Left lobe of liver (tissue), 2 donors: ENCODE measurements around the gene SULF2. TPM values are rescaled to one million over a fixed set of nuclear protein-coding genes. Genes with fewer than 3 reads are reported as not detected.
"Not testable (repeated sequence)": the region's sequence is repeated elsewhere in the genome, so short reads cannot be mapped to it uniquely, and the experiment has no call there.

Experiments used
- ATAC-seq: fragments of 200-7000 bp; cut with Tn5 transposase; one replicate; pipeline ENCODE4 v1.9.1; 2020; ENCODE audit warnings: mild to moderate bottlenecking, moderate library complexity
- DNase-seq: peaks from one replicate; pipeline ENCODE4 v3.0.0-alpha.2; 2020; ENCODE audit warnings: low spot score
- total RNA-seq: library from RNA; stranded (reverse); gene quantifications from one replicate; pipeline ENCODE4 v1.2.1, GENCODE V29; 2021
- donor health status: DM: no; HTN: no; CAD: no; lungs with moderate emphysema.
- donor health status: DM: no; HTN: yes; CAD: no.

SULF2 gene
- 110 TPM for total RNA-seq

GRCh38 chr20:47785311-47785853, at the start of gene SULF2:
TSS of gene SULF2 (minus strand) at chr20:47785481. CDS start at chr20:47757363, 28,118 bp downstream.
- ATAC-seq (peak; percentile 67), DNase-seq (peak; percentile 84)

DNA sequence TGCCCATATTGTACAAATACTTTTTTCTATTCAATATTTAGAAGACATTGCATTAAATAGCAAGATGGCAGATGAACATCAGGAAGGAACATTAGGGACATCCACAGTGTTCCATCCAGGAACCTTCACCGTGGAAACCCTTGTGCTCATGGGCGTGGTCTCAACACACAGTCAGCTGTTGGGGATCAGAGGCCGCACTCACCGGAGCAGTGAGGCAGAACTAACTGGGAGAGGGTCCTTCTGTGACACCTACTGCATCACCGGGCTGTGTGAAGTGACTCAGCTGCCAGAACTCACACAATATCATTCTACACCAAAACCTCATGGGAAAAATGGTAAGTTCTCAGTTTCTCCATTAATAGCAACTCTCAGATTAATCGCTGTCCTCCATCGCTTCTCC, 46.4 kb upstream of the SULF2 start:
- ATAC-seq, DNase-seq: not testable (repeated sequence)

DNA sequence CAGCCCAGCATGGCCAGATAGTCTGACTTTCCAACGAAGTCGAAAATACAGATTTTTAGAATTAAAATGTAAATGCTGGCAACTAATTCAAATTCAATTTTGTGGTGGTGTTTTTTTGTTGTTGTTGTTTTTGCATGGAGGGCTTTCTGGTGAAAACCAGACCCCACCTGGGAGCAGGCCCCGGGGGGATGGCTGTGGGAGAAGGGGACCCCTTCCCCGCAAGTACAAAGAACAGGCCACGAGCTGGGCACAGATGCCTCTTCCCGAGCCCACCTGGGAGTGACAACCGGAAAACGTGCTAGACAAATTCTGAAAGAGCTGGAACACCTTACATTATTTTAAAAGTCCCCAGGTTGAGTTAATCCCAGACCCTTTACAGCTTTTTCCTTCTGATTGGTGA, 41.4 kb upstream of the SULF2 start:
- not testable (repeated sequence) for ATAC-seq, DNase-seq

GRCh38 chr20:47826006-47826405, 40.7 kb upstream of the SULF2 start:
- DNase-seq, ATAC-seq: not testable (repeated sequence)

DNA sequence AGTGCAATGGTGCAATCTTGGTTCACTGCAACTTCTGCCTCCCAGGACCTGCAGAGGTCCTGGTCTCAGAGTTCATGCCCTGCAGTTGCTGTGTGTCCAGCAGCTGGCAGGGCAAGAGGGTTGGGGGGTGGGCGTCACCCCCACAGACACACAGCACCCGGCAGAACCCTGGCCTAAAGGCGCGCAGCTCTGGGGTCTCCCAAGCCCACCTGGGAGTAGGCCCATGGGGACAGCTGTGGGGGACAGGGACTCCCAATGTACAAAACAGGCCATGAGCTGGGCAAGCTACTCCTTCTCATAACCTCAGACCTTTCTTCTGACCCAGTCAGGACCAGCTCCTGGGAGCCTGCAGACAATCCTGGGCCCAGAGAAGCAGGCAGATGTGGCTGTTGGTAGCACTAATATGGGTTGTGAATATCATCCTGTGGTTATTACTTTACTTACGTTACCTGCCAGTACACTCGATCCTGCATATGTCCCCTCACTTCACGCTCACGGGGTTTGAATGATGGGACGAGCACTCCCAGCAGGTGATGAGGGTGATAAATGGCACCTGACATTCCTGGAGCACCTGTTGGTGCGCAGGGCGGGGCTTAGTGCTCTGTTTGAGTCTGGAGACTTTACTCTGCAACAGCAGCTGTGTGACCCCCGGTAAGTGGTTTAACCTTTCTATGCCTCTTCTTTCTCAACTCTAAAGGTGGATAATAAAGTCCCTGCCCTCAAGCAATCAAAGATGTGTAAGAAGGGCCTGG, 39.9 kb upstream of the SULF2 start:
- ATAC-seq, result no peak
- DNase-seq, result no peak

DNA sequence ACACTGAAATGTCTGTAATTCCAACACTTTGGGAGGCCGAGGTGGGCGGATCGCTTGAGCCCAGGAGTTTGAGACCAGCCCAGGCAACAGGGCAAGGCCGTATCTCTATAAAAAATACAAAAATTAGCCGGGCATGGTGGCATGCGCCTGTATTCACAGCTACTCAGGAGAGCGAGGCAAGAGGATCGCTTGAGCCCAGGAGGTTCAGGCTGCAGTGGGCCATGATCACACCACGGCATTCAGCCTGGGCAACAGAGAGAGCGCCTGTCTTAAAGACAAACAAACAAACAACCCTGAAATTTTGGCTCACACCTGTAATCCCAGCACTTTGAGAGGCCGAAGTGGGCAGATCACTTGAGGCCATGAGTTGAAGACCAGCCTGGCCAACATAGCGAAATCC, 38.7 kb upstream of the SULF2 start:
- ATAC-seq, DNase-seq: not testable (repeated sequence)

GRCh38 chr20:47821481-47822100, 36.3 kb upstream of the SULF2 start:
- ATAC-seq (no peak), DNase-seq (no peak)

- ATAC-seq (no peak), DNase-seq (no peak)
These were observed 33.8 kb upstream of the SULF2 start for GRCh38 chr20:47818996-47819609.

- DNase-seq, result no peak
- ATAC-seq, result no peak
These were observed 33.2 kb upstream of the SULF2 start for GRCh38 chr20:47818466-47818865.

DNA sequence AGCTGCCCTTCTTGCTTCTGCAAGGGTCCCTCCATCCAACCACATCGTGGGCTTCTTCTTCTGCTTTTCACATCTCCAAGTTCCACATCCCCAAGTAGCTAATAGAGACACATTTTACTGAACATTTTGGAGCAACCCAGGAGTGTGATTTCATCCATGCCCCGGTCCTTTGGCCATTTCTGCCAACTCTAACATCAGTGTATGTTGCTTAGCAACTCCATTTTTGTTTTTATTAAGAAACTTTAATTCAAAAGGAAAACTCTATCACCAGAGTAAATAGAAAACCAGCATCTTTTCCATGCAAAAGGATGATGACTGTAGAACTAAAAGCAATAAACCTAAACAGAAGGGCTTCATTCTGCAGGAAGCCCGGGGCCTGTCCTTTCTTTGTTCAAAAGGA, 32.7 kb upstream of the SULF2 start:
- no peak for DNase-seq

DNA sequence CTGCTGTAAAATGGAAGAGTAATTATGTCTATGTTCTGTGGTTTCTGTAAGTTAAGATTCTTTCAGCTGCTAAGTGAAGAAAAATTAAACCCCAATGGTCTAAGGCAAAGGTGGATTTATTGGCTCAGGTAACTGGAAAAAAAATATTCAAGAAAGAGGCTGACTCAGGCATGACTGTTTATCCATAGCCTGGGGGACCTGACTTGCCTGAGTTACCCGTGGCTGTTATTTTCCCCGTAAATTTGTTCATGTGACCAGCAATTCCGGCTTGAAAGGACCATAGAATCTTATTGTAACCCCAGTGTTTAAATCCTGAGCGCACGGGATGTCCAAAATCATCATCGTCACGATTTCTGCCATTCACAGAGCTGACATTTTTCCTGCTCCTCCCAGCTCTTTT, 32.3 kb upstream of the SULF2 start:
- DNase-seq (no peak), ATAC-seq (no peak)

More for the DNA sequence above, 32.7 kb upstream of the SULF2 start:
- ATAC-seq, result no peak

- ATAC-seq (no peak), DNase-seq (no peak)
These were observed 31.5 kb upstream of the SULF2 start for GRCh38 chr20:47816487-47817451.

DNA sequence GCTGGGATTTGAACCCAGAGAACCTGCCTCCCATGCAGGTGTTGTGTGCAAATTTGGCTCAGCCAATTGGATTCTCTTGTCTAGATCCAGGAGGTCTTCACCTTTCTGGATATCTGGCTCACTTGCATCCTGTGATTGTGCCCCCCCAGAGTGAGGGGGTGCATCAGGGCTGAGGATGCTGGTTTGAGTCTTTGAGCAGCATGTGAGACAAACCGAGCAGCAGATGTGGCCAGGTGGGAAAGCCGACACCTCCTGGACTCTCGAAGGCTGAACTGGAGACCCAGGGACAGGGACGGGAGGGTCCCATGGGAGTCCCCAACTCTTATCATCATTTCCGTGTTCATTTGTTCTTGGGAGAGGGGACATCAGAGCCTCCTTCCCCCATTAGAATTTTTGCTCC, 30.6 kb upstream of the SULF2 start:
- ATAC-seq (no peak), DNase-seq (no peak)

DNA sequence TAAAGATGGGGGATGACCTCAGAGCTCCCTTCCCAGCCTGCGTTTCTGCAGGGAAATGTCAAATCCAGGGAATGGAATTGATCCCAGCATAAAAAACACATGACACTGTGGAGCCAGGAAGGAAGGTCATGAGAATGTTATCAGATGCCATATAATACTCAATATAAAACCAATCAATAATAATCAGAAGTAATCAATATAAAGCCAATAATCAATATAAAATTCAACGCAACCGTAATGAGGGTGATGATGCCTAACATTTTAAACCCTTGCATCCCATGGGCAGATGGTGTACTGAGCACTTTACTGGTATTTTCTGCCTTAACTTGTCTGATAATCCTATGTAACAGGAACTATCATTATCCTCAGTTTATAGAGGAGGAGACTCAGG, 30.1 kb upstream of the SULF2 start:
- no peak for ATAC-seq
- no peak for DNase-seq

GRCh38 chr20:47814632-47815415, 29.5 kb upstream of the SULF2 start:
- ATAC-seq (no peak), DNase-seq (no peak)

- no peak for DNase-seq
- ATAC-seq, result no peak
These were observed 25.6 kb upstream of the SULF2 start for GRCh38 chr20:47810721-47811347.

GRCh38 chr20:47810116-47810677, 24.9 kb upstream of the SULF2 start:
- ATAC-seq, result no peak
- no peak for DNase-seq

- DNase-seq (no peak), ATAC-seq (no peak)
These were observed 24.1 kb upstream of the SULF2 start for GRCh38 chr20:47809161-47809960.
